HG03342 (cell line): Measurements from ENCODE around the gene PDE1A.

Experiments
- ATAC-seq: cut with Tn5 transposase; IDR thresholded peaks from one replicate; pipeline ENCODE4 v1.9.1; 2021; ENCODE audit warnings: mild to moderate bottlenecking, moderate library complexity; ENCODE audit not compliant: unreplicated experiment

Gene PDE1A

DNA sequence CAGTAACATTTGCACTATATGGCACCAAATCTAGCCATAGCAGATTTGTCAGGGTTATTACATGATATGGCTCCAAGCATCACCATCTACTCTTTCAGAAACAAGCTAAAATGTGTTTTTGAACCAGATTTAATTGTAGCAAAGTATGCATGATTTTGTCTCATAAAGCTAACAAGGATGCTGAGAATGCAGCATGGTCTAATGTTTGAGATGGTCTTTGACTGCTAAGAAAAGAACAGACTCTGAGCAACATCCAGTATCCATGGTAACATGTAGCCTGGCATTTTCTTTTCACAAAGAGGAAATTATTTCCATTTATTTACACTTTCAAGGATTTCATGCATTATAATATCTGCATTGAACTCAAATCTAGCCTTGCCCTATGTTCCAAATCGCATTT lies 206.5 kb downstream of the PDE1A start:
- ATAC-seq = no peak

- ATAC-seq = no peak
Measured at GRCh38 chr2:182210669-182211068, 216.2 kb downstream of the PDE1A start.

GRCh38 chr2:182208421-182208820 lies 218.4 kb downstream of the PDE1A start:
- no peak for ATAC-seq

GRCh38 chr2:182207049-182207746 lies 219.6 kb downstream of the PDE1A start:
- peak; percentile 78 for ATAC-seq

GRCh38 chr2:182197529-182197928 lies 229.3 kb downstream of the PDE1A start:
- no peak for ATAC-seq

DNA sequence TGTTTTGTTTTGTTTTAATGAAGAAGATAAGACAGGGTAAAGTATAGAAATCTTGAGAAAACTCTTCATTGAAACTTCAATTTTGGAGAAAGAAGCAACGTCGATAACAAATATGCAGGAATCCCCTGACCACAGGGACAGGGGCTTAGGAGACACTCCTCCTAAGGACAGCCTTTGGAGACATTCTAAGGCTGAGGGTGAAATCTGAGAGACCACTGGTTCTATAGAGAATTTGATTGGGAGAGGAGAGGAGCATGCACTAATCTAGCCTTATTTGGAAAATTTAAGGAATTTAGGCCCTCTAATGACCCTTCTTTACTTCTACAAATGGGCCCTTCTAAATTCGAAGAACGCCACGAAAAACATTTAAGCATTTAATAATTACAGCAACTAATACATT lies 233.5 kb downstream of the PDE1A start:
- no peak for ATAC-seq

DNA sequence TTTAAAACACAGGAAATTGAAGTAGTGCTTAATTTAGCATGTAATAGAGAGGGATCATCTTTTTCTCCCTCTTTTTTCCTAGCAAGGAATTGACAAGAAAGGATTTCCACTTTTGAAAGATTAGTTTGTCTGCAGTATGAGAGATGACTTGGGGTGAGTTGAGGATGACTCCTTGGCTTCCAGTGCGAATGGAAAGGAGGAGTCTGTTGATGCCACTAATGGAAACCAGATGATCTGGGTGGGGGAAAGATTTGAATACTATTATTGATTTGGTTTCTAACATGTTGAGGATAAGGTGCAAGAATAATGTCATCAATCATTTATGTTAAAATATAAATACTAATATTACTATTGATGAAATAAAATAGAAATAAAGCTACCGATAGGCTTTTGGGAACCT lies 235.8 kb downstream of the PDE1A start:
- ATAC-seq = no peak

GRCh38 chr2:182187130-182187529 lies 239.7 kb downstream of the PDE1A start:
- no peak for ATAC-seq

GRCh38 chr2:182186132-182186735 lies 240.6 kb downstream of the PDE1A start:
- peak; percentile 76 for ATAC-seq

DNA sequence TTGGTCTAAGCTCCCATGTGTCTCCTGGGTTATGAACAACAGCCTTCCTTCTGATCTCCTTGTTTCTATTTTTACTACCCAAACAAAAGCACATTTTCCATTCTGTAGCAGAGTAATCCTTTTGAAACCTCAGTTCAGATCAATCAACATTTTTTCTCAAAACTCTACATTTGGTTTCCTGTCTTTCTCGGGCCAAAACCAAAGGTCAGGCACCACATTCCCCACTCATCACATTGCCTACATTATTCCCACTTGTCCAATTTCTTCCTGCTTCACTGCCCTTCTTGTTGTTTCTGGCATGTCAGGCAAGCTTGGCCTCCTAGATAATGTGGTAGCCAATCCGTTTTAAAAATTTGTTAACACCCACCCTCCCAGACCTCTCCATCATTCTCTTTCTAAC lies 244.4 kb downstream of the PDE1A start:
- ATAC-seq = no peak

DNA sequence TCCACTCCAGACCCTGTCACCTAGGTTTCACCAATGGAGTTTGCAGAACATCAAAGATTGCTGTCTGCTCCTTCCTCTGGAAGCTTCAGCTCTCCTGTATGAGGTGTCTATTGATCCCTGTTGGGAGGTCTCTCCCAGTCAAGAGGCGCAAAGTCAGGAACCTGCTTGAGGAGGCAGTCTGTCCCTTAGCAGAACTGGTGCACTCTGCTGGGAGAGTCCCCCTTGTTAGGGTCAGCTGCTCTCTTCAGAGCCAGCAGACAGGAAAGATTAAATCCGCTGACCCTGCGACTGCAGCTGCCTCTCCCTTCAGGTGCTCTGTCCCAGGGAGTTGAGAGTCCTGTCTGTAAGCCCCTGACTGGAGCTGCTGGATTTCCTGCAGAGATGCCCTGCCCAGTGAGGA lies 245.5 kb downstream of the PDE1A start:
- ATAC-seq = no peak

GRCh38 chr2:182179176-182179575 lies 247.7 kb downstream of the PDE1A start:
- ATAC-seq = no peak

DNA sequence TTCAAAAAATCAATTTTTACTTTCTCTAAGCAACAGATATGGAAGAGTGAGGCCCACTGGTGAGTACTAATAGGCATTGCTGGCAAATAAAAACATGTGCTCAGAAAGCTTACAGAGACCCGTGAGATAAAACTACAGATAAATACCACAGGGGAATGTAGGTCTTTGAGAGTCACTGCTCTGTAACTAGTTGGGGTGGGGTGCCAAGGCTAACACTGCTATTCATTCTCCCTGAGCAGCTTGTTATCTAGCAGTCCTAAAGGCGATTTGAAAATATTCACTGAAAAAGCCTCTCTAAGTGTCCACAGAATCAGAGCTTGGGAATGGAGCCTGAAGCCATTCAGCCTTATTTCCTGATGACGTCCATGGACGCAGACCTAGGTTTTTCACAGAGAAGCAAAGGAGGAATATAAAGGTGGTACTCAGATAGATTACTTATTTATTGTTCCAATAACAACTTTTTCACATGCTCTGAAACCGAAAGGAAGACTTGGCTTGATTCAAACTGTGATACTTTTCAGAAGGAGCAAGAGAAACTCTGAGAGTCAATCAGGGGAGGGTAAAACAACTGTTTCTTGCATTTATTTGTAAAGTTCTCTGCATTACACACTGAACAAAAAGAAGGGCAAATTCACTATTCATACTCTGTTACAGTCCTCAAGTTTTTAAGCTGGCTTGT lies 252.8 kb downstream of the PDE1A start:
- ATAC-seq = no peak

GRCh38 chr2:182170341-182170740 lies 256.5 kb downstream of the PDE1A start:
- no peak for ATAC-seq

DNA sequence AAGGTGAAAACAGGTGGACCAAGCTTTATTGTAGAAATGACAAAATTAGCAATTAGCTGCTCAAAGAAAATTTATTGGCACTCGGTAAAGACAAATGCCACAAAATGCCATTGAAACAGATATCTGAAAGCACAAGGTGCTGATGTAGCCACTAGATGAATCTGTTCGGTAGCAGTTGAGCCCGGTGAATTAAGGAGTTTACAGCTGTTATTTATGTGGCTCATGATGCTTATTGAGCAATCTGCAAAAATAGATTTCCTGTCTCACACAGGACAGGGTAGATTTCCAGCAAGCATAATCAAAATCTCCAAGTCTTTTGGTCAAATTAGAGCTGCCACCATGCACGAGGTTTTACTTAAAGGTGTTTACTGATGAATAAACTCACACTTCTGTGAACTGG lies 259.0 kb downstream of the PDE1A start:
- no peak for ATAC-seq

GRCh38 chr2:182166841-182167240 lies 260.0 kb downstream of the PDE1A start:
- no peak for ATAC-seq

- ATAC-seq = no peak
Measured at GRCh38 chr2:182166406-182166805, 260.4 kb downstream of the PDE1A start.

GRCh38 chr2:182165202-182165601 lies 261.6 kb downstream of the PDE1A start:
- no peak for ATAC-seq

- ATAC-seq = no peak
Measured at GRCh38 chr2:182164686-182165085, 262.1 kb downstream of the PDE1A start.

- ATAC-seq = no peak
Measured at GRCh38 chr2:182163878-182164277, 263.0 kb downstream of the PDE1A start.

DNA sequence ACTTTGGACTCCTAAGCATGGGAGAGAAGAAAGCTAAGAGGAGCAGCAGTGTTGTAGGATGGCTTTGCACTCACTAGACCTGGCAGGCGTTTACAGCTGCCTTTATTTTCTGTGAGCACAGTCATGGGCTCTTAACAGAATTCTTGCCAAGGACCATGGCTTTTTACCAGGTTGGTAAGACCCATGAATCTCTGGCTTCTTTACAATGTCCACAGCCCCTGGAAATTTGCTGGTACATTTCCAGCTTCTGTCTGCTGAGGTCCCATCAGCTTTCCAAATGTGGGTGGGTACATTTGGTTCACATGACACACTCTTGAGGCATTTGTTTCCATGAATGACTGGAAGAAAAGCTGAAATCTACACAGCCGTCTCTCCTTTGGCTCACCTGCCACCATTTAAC lies 278.5 kb downstream of the PDE1A start:
- no peak for ATAC-seq

DNA sequence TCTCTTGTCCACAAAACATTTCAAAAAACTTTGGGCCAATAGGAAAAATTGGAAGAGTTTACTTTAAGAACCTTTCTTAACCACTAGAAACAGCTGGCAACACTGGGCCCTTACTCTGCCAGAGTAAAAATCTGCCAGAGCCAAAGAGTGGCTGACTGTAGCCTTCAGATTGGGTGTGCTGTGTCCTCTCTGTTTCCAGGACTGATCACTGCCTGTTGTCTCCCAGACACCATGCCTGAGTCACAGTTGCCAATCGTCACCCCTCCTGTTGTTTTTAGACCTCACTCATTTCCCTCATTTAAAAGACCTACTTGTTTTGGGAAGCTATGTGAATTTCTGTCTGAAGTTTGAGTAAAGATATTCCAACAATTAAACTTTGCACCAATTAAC lies 282.1 kb downstream of the PDE1A start:
- ATAC-seq = no peak
